ENCODE results near the gene MYL9. TPM values are rescaled to one million over a fixed set of nuclear protein-coding genes. Genes with fewer than 3 reads are reported as not detected.

Gene MYL9
- total RNA-seq, 4 donors from 2014 or later, result 56.8 to 175 (median 111) TPM

- TF ChIP-seq, protein P1, sequence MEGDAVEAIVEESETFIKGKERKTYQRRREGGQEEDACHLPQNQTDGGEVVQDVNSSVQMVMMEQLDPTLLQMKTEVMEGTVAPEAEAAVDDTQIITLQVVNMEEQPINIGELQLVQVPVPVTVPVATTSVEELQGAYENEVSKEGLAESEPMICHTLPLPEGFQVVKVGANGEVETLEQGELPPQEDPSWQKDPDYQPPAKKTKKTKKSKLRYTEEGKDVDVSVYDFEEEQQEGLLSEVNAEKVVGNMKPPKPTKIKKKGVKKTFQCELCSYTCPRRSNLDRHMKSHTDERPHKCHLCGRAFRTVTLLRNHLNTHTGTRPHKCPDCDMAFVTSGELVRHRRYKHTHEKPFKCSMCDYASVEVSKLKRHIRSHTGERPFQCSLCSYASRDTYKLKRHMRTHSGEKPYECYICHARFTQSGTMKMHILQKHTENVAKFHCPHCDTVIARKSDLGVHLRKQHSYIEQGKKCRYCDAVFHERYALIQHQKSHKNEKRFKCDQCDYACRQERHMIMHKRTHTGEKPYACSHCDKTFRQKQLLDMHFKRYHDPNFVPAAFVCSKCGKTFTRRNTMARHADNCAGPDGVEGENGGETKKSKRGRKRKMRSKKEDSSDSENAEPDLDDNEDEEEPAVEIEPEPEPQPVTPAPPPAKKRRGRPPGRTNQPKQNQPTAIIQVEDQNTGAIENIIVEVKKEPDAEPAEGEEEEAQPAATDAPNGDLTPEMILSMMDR (IDR thresholded peaks at IDR 0.05; ENCODE audit: low read depth), result no peak
Measured at GRCh38 chr20:36519012-36519719, 22.2 kb upstream of the MYL9 start.

DNA sequence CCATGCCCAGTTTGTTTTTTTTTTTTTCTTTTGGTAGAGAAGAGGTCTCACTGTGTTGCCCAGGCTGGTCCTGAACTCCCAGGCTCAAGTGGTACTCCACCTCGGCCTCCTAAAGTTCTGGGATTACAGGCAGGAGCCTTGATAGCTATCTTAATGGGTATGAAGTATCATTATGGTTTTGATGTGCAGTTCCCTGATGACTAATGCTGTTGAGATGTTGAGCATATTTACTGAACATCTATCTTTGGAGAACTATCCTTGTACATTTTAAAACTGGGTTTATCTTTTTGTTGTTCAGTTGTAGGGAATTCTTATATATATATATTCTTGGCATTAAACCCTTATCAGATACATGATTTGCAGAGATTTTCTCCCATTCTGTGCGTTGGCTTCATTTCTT is 21.4 kb upstream of the MYL9 start:
- TF ChIP-seq, protein P1 (IDR thresholded peaks at IDR 0.05; ENCODE audit: low read depth), result no peak

DNA sequence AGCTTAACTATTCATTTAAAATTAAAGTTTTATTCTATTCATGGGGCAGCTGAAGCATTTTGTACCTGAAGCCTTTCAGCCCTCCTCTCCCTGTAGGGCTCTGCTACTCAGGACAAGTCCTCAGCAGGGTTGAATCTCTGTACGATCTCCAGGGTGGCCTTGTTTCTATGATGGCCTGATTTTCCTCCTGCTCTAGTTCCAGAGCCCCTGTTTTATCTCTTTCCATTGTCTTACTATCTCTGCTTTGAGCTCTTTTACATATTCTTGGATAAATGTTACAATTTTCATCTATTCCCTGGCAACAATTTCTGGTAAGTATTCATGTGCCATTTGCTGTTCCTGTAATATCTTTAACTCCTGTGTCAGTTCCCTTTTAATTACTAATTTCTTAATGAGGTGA is 19.8 kb upstream of the MYL9 start:
- TF ChIP-seq, protein P1 (IDR thresholded peaks at IDR 0.05; ENCODE audit: low read depth), result no peak

DNA sequence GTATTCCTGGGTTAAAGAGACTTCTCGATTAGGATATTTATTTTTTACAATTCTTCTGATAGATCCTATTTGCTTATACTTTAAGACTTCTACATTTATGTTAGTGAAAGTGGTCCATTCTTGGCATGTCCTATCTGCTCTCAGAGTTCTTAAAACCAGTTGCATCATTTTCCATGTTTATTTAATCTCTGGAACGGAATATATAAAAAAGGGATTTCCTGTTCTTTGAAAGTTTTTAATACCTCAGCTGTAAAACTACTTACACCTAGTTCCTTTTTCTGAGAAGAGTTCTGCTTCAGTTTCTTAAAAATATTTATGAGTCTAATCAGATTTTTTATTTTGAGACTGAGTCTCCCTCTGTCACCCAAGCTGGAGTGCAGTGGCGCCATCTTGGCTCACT is 18.0 kb upstream of the MYL9 start:
- TF ChIP-seq, protein P1 (IDR thresholded peaks at IDR 0.05; ENCODE audit: low read depth), result no peak

GRCh38 chr20:36525620-36526365 is 15.5 kb upstream of the MYL9 start:
- TF ChIP-seq, protein P1 (IDR thresholded peaks at IDR 0.05; ENCODE audit: low read depth), result no peak

GRCh38 chr20:36526521-36527011 is 14.8 kb upstream of the MYL9 start:
- TF ChIP-seq, protein P1 (IDR thresholded peaks at IDR 0.05; ENCODE audit: low read depth), result no peak

Data from subcutaneous adipose tissue (tissue), 4 donors.